Neuronal stem cell (in vitro differentiated cells): Measurements from ENCODE around the gene NKAIN4.

ENCODE experiments used
- DNase-seq: peaks from one replicate; pipeline ENCODE4 v3.0.0-alpha.2; 2013; ENCODE audit warnings: low spot score
- H2AFZ ChIP-seq: one replicate; pipeline ENCODE4 v1.6.1; 2013; ENCODE audit warnings: mild to moderate bottlenecking, low read length, inconsistent platforms
- H2AK5ac ChIP-seq: 2 replicates; pipeline ENCODE4 v1.6.1; 2013; ENCODE audit warnings: low read depth, mild to moderate bottlenecking, inconsistent platforms, low read length, moderate library complexity, mixed read lengths
- H2BK120ac ChIP-seq: 2 replicates; pipeline ENCODE4 v1.6.1; 2013; ENCODE audit warnings: low read depth, mild to moderate bottlenecking, inconsistent platforms, low read length, moderate library complexity, mixed read lengths
- H2BK12ac ChIP-seq: one replicate; pipeline ENCODE4 v1.6.1; 2013; ENCODE audit warnings: low read length, inconsistent platforms
- H2BK15ac ChIP-seq: 2 replicates; pipeline ENCODE4 v1.6.1; 2013; ENCODE audit warnings: mild to moderate bottlenecking, low read length, inconsistent platforms, mixed read lengths
- H2BK5ac ChIP-seq: one replicate; pipeline ENCODE4 v1.6.1; 2013; ENCODE audit warnings: inconsistent platforms, mild to moderate bottlenecking, low read length, moderate library complexity
- H3K14ac ChIP-seq: one replicate; pipeline ENCODE4 v1.6.1; 2013; ENCODE audit warnings: low read length, inconsistent platforms
- H3K18ac ChIP-seq: 2 replicates; pipeline ENCODE4 v1.6.1; 2013; ENCODE audit warnings: low read length, inconsistent platforms
- H3K23ac ChIP-seq: 2 replicates; pipeline ENCODE4 v1.6.1; 2013; ENCODE audit warnings: low read depth, mild to moderate bottlenecking, mixed read lengths, low read length, inconsistent platforms; ENCODE audit not compliant: poor library complexity
- H3K27ac ChIP-seq: replicated peaks from 3 replicates; pipeline ENCODE4 v1.5.1; 2013; ENCODE audit warnings: low read length, inconsistent platforms
- H3K27me3 ChIP-seq, 3 experiments: 2 replicates each; pipeline ENCODE4 v1.6.1; 2013; ENCODE audit warnings: low read length in 3 of 3, mild to moderate bottlenecking in 2 of 3, inconsistent platforms in 1 of 3, low read depth in 1 of 3, mixed read lengths in 1 of 3, moderate library complexity in 1 of 3; ENCODE audit not compliant: control insufficient read depth in 3 of 3, insufficient read depth in 3 of 3
- H3K36me3 ChIP-seq, 2 donors: replicated peaks in 1 of 2; 2 replicates each; pipeline ENCODE4 v1.6.1; 2013; ENCODE audit warnings: low read length in 2 of 2; ENCODE audit not compliant: control insufficient read depth in 2 of 2, insufficient read depth in 2 of 2
- H3K4ac ChIP-seq: 2 replicates; pipeline ENCODE4 v1.6.1; 2013; ENCODE audit warnings: inconsistent platforms, mild to moderate bottlenecking, low read length, moderate library complexity
- H3K4me1 ChIP-seq, 2 donors: 1 replicate in 1 of 2; 2 replicates in 1 of 2; pipeline ENCODE4 v1.6.1; 2013; ENCODE audit warnings: low read length in 2 of 2, low read depth in 1 of 2; ENCODE audit not compliant: control insufficient read depth in 2 of 2, insufficient read depth in 1 of 2
- H3K4me2 ChIP-seq: one replicate; pipeline ENCODE4 v1.6.1; 2013; ENCODE audit warnings: mild to moderate bottlenecking, low read length, inconsistent platforms; ENCODE audit not compliant: insufficient read depth, poor library complexity, severe bottlenecking
- H3K4me3 ChIP-seq, 2 donors: 2 replicates each; pipeline ENCODE4 v1.5.1; 2013; ENCODE audit warnings: low read length in 2 of 2, mild to moderate bottlenecking in 2 of 2, inconsistent platforms in 1 of 2, moderate library complexity in 1 of 2
- H3K79me1 ChIP-seq: one replicate; pipeline ENCODE4 v1.6.1; 2013; ENCODE audit warnings: low read depth, mild to moderate bottlenecking, inconsistent platforms, low read length, moderate library complexity
- H3K9ac ChIP-seq: one replicate; pipeline ENCODE4 v1.6.1; 2013; ENCODE audit warnings: mild to moderate bottlenecking, low read depth, low read length, inconsistent platforms; ENCODE audit not compliant: poor library complexity
- H3K9me3 ChIP-seq, 2 donors: replicated peaks in 1 of 2; 2 replicates each; pipeline versions ENCODE3 to v1.6.1; 2013; ENCODE audit warnings: low read length in 2 of 2, mild to moderate bottlenecking in 2 of 2, inconsistent platforms in 1 of 2, low read depth in 1 of 2, mixed read lengths in 1 of 2, moderate library complexity in 1 of 2; ENCODE audit not compliant: control insufficient read depth in 2 of 2, insufficient read depth in 1 of 2
- H4K8ac ChIP-seq: one replicate; pipeline ENCODE4 v1.6.1; 2013; ENCODE audit warnings: low read depth, mild to moderate bottlenecking, inconsistent platforms, low read length, moderate library complexity
- H4K91ac ChIP-seq: one replicate; pipeline ENCODE4 v1.6.1; 2013; ENCODE audit warnings: low read length, low read depth, mild to moderate bottlenecking, inconsistent platforms; ENCODE audit not compliant: poor library complexity
- WGBS, 2 donors: extraction: QIAGEN DNeasy Blood & Tissue Kit; methylation state at CpG; one replicate each; pipeline ENCODE4 v1.1.7; 2013; ENCODE audit warnings: missing lambda C conversion rate in 2 of 2, mixed read lengths in 1 of 2; ENCODE audit not compliant: insufficient read length in 2 of 2, insufficient replicate concordance in 1 of 2; ENCODE audit errors: extremely low coverage in 2 of 2; 5-methylcytosine and 5-hydroxymethylcytosine counted together

Gene NKAIN4

DNA sequence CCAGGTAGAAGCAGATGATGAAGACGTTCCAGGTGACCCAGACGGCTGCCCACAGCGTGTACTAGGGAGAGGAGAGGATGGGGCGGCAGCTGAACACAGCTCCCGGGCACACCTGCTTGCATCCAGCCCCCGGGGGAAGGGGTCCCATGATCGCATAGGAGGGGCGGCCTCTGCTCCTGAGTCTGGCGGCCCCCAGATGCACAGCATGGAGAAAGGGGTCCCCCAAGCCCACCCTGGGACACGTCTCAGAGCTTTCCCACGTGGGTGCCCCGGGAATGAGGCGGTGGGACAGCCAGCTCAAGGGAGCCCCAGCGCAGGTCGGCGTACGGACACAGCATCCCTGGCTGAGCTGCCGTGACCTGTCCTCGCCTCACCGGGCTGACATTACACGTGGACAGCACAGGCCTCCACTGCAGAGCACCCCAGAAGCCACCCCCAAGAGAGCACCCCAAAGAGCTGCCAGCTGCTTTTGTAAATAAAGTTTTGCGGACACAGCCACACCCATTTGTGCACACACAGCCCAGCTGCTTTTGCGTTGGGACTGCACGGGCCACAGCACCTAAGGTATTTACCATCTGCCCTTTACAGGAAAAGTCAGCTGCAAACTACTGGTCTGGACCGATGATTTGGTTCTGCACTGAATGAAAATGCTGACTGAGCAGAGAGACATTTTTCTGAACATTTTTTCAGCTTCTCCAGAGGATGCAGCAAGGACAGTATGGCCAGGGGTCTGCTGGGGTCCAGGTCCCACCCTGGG is 5.2 kb downstream of the NKAIN4 start:
- H3K4me2 ChIP-seq = no peak overlapping the region
- H2BK12ac ChIP-seq = no peak overlapping the region
- H3K27ac ChIP-seq = no peak overlapping the region
- no peaks in the 10 kb centered on the region for H3K27me3 ChIP-seq
- no peak overlapping the region for H4K8ac ChIP-seq
- peaks cover 24 to 33% of the 10 kb centered on the region in 2 donors for H3K4me1 ChIP-seq
- H4K91ac ChIP-seq = no peak overlapping the region
- H3K14ac ChIP-seq = no peak overlapping the region
- no peak overlapping the region for H2BK5ac ChIP-seq
- H2AFZ ChIP-seq = no peak overlapping the region
- no peak overlapping the region for H2BK15ac ChIP-seq
- peaks cover 17% of the 10 kb centered on the region for H3K79me1 ChIP-seq
- WGBS, 2 donors = no CpG with 5 or more reads among the region's 25 CpGs
- peaks cover 2 to 21% of the 10 kb centered on the region in 2 donors for H3K36me3 ChIP-seq
- H3K23ac ChIP-seq = peak overlapping the region; percentile 73
- no peak for DNase-seq
- H3K9me3 ChIP-seq = no peaks in the 10 kb centered on the region
- H3K18ac ChIP-seq = no peak overlapping the region
- no peak overlapping the region for H3K4me3 ChIP-seq
- H2BK120ac ChIP-seq = no peak overlapping the region
- no peak overlapping the region for H3K9ac ChIP-seq
- no peak overlapping the region for H3K4ac ChIP-seq
- no peak overlapping the region for H2AK5ac ChIP-seq

DNA sequence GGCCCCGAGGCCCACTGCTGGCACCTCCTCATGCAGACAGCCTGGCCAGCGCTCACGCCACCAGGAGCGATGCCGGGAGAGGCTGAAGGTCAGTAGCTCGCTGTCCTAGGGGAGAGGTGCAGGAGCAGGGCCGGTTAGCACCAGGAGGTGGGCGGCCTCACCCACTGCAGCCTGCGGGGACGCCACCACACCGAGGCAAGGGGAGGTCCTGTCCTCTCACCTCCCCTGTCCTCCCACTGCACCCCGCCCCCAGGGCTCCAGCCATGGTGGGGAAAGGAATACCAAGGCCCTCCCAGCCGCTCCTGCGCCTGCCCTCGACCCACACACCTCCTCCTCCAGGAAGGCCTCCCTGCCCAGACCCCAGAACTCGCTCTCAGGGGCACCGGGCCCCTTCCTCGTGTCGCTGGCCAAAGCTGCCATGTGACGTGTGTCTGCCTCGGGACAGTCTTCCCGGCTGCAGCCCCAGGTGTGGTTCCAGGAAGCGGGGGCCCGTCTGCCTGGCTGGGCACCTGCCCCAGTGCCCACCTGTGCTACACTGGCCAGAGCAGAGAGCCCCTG is 6.5 kb downstream of the NKAIN4 start:
- H2AK5ac ChIP-seq = no peak overlapping the region
- WGBS, 2 donors = no CpG with 5 or more reads among the region's 24 CpGs
- no peaks in the 10 kb centered on the region for H3K9me3 ChIP-seq

DNA sequence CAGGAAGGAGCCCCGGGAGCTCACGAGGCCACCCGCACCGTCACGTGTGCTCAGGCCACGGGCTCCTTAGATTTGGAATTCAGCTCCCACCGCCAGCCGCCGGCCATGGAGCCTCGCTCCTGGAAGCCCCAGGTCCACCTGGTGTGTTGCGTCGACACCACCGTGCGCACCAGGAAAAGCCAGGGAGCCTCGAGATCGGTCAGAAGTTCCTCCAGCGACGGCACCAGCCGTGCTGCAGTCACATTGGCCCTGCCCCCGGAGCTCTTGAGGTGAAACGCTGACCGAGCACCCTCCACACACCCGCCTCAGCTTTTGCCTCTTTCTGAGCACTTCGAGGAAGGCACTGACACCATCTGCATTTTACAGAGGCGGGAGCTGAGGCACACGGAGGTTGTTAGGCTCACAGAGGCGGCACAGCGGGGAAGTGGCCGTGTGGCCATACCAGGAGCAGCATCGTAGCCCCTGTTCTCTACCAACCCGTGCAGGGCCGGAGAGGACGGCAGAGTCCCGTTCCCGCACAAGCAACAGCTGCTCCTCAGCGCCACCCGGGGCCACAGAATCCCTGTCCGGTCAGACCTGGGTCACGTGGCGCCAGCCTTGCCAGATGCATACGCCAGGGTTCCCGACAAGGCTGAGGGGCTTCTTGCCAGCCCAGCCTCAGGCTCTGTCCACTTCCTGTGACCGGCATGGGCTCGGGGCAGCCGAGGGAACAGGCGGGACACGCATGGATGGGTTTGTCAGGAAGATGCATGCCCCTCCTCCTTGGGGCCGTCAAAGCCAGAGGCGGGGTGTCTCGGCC is 7.6 kb downstream of the NKAIN4 start:
- Histone ChIP-seq H3K18ac (peak overlapping the region; percentile 90), H3K9me3 (no peaks in the 10 kb centered on the region), H4K8ac (no peak overlapping the region), H3K14ac (peak overlapping the region; percentile 94), H2BK5ac (peak overlapping the region; percentile 53), H2BK12ac (peak overlapping the region; percentile 2), H2AK5ac (peak overlapping the region; percentile 40), H2BK120ac (no peak overlapping the region), H3K4me1 (peaks cover 11 to 19% of the 10 kb centered on the region in 2 donors), H3K36me3 (peaks cover 2 to 21% of the 10 kb centered on the region in 2 donors), H3K27ac (no peak overlapping the region), H3K4me2 (no peak overlapping the region), H3K23ac (peak overlapping the region; percentile 83), H2BK15ac (peak overlapping the region; percentile 27), H3K4ac (no peak overlapping the region), H4K91ac (no peak overlapping the region), H3K9ac (peak overlapping the region; percentile 50), H3K79me1 (peaks cover 13% of the 10 kb centered on the region), H3K4me3 (no peak overlapping the region), H2AFZ (no peak overlapping the region), H3K27me3 (no peaks in the 10 kb centered on the region)
- WGBS, 2 donors = no CpG with 5 or more reads among the region's 50 CpGs
- DNase-seq = no peak

More for the DNA sequence above, 6.5 kb downstream of the NKAIN4 start:
- H2BK12ac ChIP-seq = peak overlapping the region; percentile 84
- H3K9ac ChIP-seq = peak overlapping the region; percentile 70
- peak overlapping the region; percentile 23 for H3K4ac ChIP-seq
- H3K4me2 ChIP-seq = no peak overlapping the region
- H3K4me3 ChIP-seq = no peak overlapping the region
- peak overlapping the region; percentile 71 for H3K18ac ChIP-seq
- peak overlapping the region; percentile 85 for H4K91ac ChIP-seq
- H4K8ac ChIP-seq = peak overlapping the region; percentile 92
- no peak overlapping the region for H2AFZ ChIP-seq
- peak overlapping the region; percentile 73 for H3K23ac ChIP-seq
- H2BK15ac ChIP-seq = no peak overlapping the region
- H2BK5ac ChIP-seq = peak overlapping the region; percentile 53
- peaks cover 2 to 21% of the 10 kb centered on the region in 2 donors for H3K36me3 ChIP-seq
- peak overlapping the region; percentile 94 for H3K14ac ChIP-seq
- H3K4me1 ChIP-seq = peaks cover 19 to 30% of the 10 kb centered on the region in 2 donors
- H2BK120ac ChIP-seq = no peak overlapping the region
- H3K79me1 ChIP-seq = peaks cover 15% of the 10 kb centered on the region
- no peaks in the 10 kb centered on the region for H3K27me3 ChIP-seq
- no peak overlapping the region for H3K27ac ChIP-seq
- DNase-seq = no peak

DNA sequence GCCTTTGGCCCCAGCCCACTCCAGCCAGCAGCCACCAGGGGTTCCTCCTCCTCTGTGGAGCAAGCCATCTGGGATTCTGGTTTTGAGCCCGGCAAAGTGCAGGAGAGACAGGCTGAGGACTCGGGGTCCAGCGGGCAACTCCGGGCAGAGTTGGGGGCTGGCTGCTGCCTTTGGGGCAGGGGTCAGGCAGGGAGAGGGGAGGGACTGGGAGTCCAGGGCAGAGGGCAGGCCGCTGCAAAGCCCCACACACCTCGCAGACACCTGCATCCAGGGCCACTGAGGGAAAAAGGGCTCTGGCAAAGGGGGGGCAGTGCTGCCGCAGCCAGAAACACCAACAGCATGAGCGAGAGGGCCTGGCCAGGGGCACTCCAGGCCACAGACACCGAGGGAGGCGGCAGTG is 9.8 kb downstream of the NKAIN4 start:
- no peak overlapping the region for H4K8ac ChIP-seq
- no peak overlapping the region for H2BK5ac ChIP-seq
- no peaks in the 10 kb centered on the region for H3K9me3 ChIP-seq
- H3K79me1 ChIP-seq = peaks cover 8% of the 10 kb centered on the region
- no peak overlapping the region for H4K91ac ChIP-seq
- H3K36me3 ChIP-seq = peaks cover 2 to 17% of the 10 kb centered on the region in 2 donors
- peaks cover 11 to 23% of the 10 kb centered on the region in 2 donors for H3K4me1 ChIP-seq
- H3K4ac ChIP-seq = no peak overlapping the region
- H3K23ac ChIP-seq = peak overlapping the region; percentile 6
- no CpG with 5 or more reads among the region's 10 CpGs for WGBS, 2 donors
- H2BK15ac ChIP-seq = no peak overlapping the region
- H3K14ac ChIP-seq = no peak overlapping the region
- H3K4me3 ChIP-seq = no peak overlapping the region
- no peak overlapping the region for H2BK120ac ChIP-seq
- H2AFZ ChIP-seq = no peak overlapping the region
- no peak overlapping the region for H3K4me2 ChIP-seq
- H3K27me3 ChIP-seq = no peaks in the 10 kb centered on the region
- no peak overlapping the region for H2BK12ac ChIP-seq
- no peak overlapping the region for H3K27ac ChIP-seq
- no peak overlapping the region for H3K9ac ChIP-seq
- DNase-seq = no peak
- H2AK5ac ChIP-seq = no peak overlapping the region
- H3K18ac ChIP-seq = peak overlapping the region; percentile 64
